BJ (cell line): Measurements from ENCODE around the gene TBKBP1. TPM values are rescaled to one million over a fixed set of nuclear protein-coding genes. Genes with fewer than 3 reads are reported as not detected.

Source experiments
- CTCF ChIA-PET: fragments of 350-600 bp; formaldehyde crosslinking; extraction: SDS; loops from one replicate; lab custom pipeline; 2021; ENCODE audit warnings: antibody characterized with exemption, inconsistent platforms; lab: Yijun Ruan, JAX
- POLR2A ChIA-PET: fragments of 300-600 bp; sonication (Branson Sonifier 250); formaldehyde crosslinking; extraction: SDS; loops from one replicate; lab custom pipeline; 2021; ENCODE audit warnings: antibody characterized with exemption; lab: Charles Lee
- DNase-seq: peaks from one replicate; pipeline ENCODE4 v3.0.0-alpha.2; 2011; ENCODE audit warnings: low read depth
- H3K27me3 ChIP-seq: 2 replicates; pipeline ENCODE4 v1.6.0; 2011; ENCODE audit warnings: low read length; ENCODE audit not compliant: control insufficient read depth, insufficient read depth
- H3K36me3 ChIP-seq: 2 replicates; pipeline ENCODE4 v1.5.1; 2011; ENCODE audit warnings: low read length; ENCODE audit not compliant: control insufficient read depth, insufficient read depth
- H3K4me3 ChIP-seq: 2 replicates; pipeline ENCODE4 v1.5.1; 2011; ENCODE audit warnings: low read depth, mild to moderate bottlenecking, control low read depth, low read length
- CTCF ChIP-seq: IDR thresholded peaks from 2 replicates; pipeline ENCODE4 v1.5.1; 2011; ENCODE audit warnings: low read depth, mild to moderate bottlenecking, control low read depth, inconsistent platforms, low read length, moderate library complexity; ENCODE audit not compliant: insufficient read depth
- polyA plus RNA-seq: library from polyadenylated mRNA; depleted of rRNA; stranded (reverse); fragments of >200 nt; gene quantifications from 2 replicates; pipeline ENCODE4 v1.2.3, GENCODE V29; 2011

TBKBP1 gene
- polyA plus RNA-seq, 1 experiment, result 7.3 TPM

GRCh38 chr17:47733674-47734410 lies 39.9 kb downstream of the TBKBP1 start:
- Histone ChIP-seq H3K4me3 (no peak overlapping the region), H3K36me3 (no peaks in the 10 kb centered on the region), H3K27me3 (peaks cover 49% of the 10 kb centered on the region)
- CTCF ChIA-PET, result interaction anchor here (0.6 to 2.0 kb wide), 3 partner anchors 16 to 182 kb away, joined by 3 to 4 read pairs (median 3); no protein-coding TSS in a partner anchor
- TF ChIP-seq CTCF, result no peak
- DNase-seq, result no peak
- POLR2A ChIA-PET, result no interaction called here

- CTCF ChIA-PET, result interaction anchor here (1.3 to 1.9 kb wide), 2 partner anchors 16 to 55 kb away, joined by 4 to 5 read pairs; no protein-coding TSS in a partner anchor
- DNase-seq, result no peak
- POLR2A ChIA-PET, result no interaction called here
- no peaks in the 10 kb centered on the region for H3K36me3 ChIP-seq
- peaks cover 45% of the 10 kb centered on the region for H3K27me3 ChIP-seq
- no peak for TF ChIP-seq CTCF
- H3K4me3 ChIP-seq, result no peak overlapping the region
Measured at GRCh38 chr17:47735139-47735464, 41.1 kb downstream of the TBKBP1 start.

- Histone ChIP-seq H3K27me3 (peaks cover 44% of the 10 kb centered on the region), H3K4me3 (no peak overlapping the region), H3K36me3 (no peaks in the 10 kb centered on the region)
- ChIA-PET POLR2A (no interaction called here), CTCF (interaction anchor here (0.5 to 1.9 kb wide), 4 partner anchors 11 to 282 kb away, joined by 3 to 5 read pairs (median 4); no protein-coding TSS in a partner anchor)
- DNase-seq, result no peak
- no peak for TF ChIP-seq CTCF
Measured at GRCh38 chr17:47735536-47736011, 41.6 kb downstream of the TBKBP1 start.

GRCh38 chr17:47736501-47737495 lies 42.8 kb downstream of the TBKBP1 start:
- no peak for TF ChIP-seq CTCF
- ChIA-PET CTCF (interaction anchor here (1.0 to 1.9 kb wide), 2 partner anchors 10 to 53 kb away, joined by 5 read pairs; no protein-coding TSS in a partner anchor), POLR2A (interaction anchor here (0.6 kb wide), 1 partner anchor 16 kb away, joined by 7 read pairs; no protein-coding TSS in a partner anchor)
- DNase-seq, result no peak
- Histone ChIP-seq H3K4me3 (no peak overlapping the region), H3K36me3 (no peaks in the 10 kb centered on the region), H3K27me3 (peaks cover 44% of the 10 kb centered on the region)
